IPS DF 19.7 (cell line): ENCODE measurements around the gene TAF1C.

Experiments
- DNase-seq: peaks from one replicate; pipeline ENCODE4 v3.0.0-alpha.2; 2013; ENCODE audit warnings: low read depth, low spot score

TAF1C gene

DNA sequence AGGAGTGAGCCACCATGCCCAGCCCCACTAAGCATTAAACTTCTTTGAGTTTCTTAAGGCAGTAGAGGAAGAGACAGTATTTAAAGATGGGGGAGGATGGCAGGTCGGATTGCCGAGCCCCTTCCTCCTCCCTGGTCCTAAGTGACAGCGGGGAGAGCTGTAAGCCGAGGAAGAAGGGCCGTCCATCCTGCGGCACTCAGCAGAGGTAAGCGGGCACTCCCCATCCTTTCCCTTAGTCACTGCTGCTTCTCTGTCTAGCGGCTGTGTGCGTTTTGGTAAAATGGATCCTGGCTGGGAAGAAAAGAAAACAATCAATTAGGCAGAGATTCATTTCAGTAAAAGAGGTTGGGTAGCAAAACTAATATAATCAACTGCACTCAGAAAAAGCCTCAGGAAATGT is 27.9 kb downstream of the TAF1C start:
- DNase-seq, result no peak

GRCh38 chr16:84156342-84156784 is 30.5 kb downstream of the TAF1C start:
- DNase-seq, result no peak

DNA sequence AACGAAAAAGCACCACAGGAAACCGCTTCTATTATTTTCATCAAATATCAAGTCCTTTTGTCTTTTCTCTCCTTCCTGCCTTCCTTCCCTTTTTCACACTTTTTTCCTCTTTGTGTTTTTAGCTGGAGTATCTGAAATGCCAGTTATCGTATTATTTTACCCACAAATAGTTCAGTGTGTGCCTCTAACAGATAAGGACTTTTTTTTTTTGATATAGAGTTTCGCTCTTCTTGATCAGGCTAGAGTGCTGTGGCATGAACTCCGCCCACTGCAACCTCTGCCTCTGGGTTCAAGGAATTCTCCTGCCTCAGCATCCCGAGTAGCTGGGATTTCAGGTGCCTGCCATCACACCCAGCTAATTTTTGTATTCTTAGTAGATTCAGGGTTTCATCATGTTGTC is 31.1 kb downstream of the TAF1C start:
- no peak for DNase-seq

DNA sequence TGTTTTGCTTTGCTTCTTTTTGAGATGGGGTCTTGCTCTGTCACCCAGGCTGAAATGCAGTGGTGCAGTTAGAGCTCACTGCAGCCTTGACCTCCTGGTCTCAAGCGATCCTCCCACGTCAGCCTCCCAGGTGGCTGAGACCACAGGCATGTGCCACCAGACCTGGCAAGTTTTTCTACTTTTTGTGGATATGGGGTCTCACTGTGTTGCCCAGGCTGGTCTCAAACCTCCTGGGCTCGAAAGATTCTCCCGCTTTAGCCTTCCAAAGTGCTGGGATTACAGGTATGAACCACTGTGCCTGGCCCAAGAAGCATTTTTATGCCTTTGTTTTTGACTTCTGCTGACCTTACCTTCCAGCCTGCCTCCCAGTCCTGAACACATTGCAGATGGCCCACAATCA is 31.6 kb downstream of the TAF1C start:
- no peak for DNase-seq

DNA sequence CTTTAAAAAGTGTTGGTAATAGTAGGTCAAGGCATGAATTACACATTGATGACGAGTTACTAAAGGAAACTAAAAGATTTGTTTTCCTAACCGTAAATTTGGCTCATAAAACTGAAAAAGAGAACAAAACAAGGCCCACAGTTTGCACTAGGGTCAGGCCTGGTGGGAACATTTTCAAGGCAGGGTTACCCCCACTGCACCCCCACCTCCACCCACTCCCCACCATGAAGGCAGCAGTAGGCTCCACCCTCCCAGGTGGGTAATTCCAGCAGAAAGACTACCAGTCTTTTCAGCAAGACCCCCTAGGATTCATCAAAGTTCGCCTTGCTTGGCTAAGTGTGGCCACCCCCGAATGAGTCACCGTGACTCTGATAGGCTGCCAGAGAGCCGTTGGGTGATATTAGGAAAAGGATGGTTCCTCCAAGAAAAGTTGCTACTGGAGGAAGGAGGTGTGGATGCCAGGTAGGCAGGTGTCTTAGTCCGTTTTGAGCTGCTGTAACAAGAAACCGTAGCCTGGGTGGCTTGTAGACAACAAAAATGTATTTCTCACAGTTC is 33.1 kb downstream of the TAF1C start:
- DNase-seq, result no peak

GRCh38 chr16:84150926-84151325 is 35.9 kb downstream of the TAF1C start:
- no peak for DNase-seq

GRCh38 chr16:84144859-84145639 is 41.8 kb downstream of the TAF1C start, which contains the start of the genes DNAAF1 and HSDL1:
DNAAF1 (plus strand) TSS chr16:84145308; CDS start chr16:84145441, 133 bp downstream.
HSDL1 (minus strand) TSS chr16:84145177; CDS start chr16:84131321, 13,856 bp downstream.
- DNase-seq, result no peak

DNA sequence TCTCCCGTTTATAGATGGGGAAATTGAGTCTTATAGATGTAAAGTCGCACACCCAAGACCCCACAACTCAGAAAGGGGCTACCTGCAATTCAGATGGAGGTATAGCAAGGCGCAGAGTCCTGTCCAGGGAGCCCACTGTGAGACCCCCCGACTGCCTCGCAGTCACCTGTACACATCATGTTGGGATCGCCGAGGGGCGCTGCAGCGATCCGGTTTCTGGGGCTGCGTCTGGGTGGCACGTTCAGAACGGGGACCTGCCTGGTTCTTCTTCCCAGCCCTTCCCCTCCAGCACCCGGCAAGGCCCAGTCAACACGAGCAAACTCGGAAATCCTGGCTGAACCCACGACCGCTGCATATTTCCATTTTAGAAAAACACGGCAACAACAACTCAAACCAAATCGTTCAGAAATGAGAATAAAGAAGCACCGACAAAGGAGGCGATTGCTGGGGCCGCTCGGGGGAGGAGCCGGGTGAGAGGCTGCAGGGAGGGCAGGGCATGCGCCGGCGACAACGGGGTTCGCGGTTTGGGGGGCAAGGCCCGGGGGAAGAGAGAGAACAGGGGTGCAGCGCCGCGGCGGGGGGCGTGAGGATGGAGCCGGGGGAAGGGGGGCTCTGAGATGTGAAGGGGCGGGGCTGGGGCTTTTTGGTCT is 42.5 kb downstream of the TAF1C start:
- DNase-seq, result no peak

DNA sequence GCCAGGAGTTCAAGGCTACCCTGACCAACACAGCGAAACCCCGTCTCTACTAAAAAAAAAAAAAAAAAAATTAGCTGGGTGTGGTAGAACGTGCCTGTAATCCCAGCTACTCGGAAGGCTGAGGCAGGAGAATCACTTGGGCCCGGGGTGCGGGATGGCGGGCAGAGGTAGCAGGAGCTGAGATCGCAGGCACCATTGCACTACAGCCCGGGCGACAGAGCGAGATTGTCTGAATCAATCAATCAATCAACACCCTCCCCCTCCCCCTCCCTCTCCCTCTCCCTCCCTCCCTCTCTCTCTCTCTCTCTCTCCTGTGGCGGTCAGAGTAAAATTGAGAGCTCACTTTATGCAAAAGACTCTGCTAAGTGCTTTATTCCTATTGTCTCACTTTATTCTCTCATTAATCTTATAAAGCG is 43.1 kb downstream of the TAF1C start:
- DNase-seq, result no peak

- DNase-seq, result no peak
Measured at GRCh38 chr16:84143081-84143480, 43.8 kb downstream of the TAF1C start.

GRCh38 chr16:84141143-84141670 is 45.6 kb downstream of the TAF1C start:
- no peak for DNase-seq

DNA sequence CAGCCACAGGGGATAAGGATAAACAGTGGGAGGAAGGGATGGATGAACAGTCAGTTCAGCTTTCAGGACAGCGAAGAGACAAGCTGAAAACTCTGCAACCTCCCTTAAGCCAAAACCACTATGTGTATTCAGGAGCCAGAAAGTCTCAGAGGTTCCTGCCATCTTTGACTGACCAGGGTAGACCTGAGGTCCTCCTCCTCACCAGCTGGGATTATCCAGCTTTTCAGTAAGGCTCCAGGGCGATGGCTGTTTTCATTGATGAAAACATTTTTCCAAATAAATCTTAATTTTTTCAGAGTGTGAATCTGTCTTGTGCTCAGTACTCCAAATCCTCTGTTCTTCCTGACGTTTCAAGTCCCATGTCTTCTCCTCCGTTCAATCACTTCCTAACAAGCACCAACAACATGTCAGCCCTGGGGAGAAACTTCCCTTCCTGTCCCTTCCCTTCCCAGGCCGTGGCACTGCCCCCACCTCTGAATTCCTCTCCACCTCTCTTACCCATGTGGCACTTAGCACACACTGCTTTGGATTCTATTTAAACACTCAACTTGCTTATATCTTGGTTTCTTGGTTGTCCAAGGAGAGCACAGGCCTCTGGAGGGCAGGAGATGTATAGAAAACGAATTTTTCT is 47.1 kb downstream of the TAF1C start:
- DNase-seq, result no peak

GRCh38 chr16:84138824-84139627 is 47.8 kb downstream of the TAF1C start:
- DNase-seq, result no peak

DNA sequence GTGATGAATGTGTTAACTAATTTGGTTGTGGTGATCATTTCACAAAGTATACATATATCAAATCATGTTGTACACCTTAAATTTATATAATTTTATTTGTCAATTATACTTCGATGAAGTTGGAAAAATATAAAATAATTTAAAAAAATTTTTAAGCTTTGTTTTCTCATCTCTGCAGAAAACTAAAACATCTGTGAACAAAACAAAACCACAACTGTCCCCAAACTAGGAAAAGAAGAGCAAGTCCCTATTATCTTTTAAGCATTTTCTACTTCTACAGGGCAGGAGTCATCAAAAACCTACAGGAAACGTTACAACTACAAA is 48.4 kb downstream of the TAF1C start:
- no peak for DNase-seq

DNA sequence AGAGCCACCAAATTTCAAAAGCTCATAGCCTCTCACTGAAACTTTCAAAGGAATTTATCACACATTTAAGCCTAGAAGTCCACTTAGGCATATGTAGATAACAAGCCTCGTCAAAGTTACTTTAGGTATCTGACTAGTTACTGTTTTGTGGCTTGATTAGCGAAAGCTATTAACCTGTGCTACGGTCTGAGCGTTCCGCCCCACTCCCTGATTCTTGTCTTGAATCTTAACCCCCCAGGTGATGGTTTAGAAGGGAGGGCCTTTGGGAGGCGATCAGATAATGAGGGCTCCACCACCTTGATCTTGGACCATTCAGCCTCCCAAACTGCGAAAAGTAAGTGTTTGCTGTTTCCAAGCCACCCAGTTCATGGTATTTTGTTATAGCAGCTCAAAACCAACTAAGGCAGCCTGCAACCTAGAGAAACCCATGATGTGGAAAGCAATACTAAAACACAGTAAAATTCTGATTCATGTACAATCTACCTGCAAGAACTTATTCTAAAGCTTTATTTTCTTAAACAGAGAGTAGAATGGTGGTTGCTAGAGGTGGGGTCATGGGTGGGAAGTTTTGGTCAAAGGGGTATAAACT is 49.0 kb downstream of the TAF1C start:
- no peak for DNase-seq

GRCh38 chr16:84137287-84137686 is 49.6 kb downstream of the TAF1C start:
- DNase-seq, result no peak

GRCh38 chr16:84136331-84137125 is 50.3 kb downstream of the TAF1C start:
- DNase-seq, result no peak

DNA sequence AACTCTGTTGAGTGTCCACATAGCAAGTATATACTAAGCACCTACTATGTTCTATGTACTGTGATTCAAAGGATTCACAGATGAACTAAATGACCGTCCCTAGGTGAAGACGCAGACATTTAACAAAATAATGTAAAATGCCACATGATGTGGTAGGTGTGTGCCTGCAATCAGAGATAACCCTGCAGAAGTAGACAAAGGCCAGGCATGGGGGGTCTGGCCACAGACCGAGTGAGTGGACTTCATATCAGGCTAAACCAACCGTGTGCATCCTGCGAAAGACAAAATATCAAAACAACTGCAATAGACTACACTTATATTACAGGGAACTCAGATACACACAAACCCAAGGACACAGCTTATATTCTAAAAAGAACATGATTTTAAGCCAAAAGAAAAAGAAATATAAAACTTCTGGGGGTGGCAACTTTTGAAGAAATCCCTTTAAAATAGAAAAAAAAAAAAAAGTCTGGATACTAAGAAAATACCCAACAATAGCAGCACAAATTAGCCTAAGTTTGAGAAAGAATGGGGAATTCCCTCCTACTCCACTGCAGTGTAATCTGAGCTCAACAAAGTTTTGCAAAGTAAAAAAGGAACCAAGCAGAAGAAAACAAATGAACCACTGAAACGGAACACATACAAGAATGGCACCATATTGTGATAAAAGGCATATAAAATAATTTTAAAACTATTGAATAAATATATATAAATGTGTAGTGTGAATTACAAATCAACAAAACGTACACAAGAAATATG is 54.2 kb downstream of the TAF1C start:
- no peak for DNase-seq

DNA sequence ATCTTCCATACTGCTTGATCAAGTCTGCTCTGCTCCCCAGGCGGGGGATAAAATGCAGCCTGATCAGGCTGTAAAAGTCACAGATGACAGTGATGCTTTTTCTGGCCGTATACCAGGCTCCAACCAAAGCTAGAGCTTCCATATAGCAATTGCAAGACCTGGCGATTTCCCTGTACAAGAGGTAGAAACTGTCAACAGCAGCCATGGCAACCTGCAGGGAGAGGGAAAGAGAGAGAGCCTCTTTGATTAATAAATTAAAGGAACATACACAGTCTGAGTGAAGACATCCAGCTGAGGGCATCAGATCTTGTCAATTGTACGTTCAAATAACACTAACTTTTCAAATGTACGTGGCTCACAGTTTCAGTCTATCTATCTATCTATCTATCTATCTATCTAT is 55.7 kb downstream of the TAF1C start:
- no peak for DNase-seq
